Measurements from ENCODE around the gene CCDC33.

GRCh38 chr15:74380361-74381189 is 144.4 kb downstream of the CCDC33 start:
- TF ChIP-seq, protein P1, sequence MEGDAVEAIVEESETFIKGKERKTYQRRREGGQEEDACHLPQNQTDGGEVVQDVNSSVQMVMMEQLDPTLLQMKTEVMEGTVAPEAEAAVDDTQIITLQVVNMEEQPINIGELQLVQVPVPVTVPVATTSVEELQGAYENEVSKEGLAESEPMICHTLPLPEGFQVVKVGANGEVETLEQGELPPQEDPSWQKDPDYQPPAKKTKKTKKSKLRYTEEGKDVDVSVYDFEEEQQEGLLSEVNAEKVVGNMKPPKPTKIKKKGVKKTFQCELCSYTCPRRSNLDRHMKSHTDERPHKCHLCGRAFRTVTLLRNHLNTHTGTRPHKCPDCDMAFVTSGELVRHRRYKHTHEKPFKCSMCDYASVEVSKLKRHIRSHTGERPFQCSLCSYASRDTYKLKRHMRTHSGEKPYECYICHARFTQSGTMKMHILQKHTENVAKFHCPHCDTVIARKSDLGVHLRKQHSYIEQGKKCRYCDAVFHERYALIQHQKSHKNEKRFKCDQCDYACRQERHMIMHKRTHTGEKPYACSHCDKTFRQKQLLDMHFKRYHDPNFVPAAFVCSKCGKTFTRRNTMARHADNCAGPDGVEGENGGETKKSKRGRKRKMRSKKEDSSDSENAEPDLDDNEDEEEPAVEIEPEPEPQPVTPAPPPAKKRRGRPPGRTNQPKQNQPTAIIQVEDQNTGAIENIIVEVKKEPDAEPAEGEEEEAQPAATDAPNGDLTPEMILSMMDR (IDR thresholded peaks at IDR 0.05) = no peak
- TF ChIP-seq POLR2A (IDR thresholded peaks at IDR 0.05) = no peak

Data from uterus (tissue), 2 donors.